Measurements from ENCODE around the gene ETS2.

DNA sequence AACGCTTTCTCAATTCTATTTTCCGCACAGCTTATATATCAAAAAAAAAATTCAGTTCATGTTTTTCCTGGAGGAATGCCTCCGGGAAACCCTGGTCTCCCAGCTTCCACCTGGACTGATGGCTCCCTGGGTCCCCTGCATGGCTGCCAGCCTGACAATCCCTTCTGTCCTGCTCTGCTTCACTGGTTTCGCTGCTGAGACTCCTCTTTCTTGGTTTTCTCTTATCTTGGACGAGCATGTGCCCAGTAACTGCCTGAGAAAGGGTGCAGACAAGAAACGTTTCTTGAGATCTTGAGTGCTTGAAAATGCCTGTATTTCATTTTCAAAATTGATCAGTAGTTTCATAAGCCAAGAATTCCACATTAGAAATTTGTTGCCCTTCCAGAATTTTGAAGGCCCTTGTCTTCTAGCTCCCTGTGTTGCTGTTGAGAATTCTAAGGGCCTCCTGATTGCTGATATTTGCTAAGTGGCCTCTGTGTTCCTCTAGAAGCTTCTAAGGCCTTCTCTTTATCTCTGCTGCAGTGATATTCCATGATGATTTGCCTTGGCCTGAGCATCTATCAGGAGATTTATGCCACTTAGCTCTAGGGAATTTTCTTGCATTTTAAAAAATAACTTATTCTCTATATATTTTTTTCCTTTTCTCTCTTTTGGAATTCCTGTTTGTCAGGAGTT, 44.7 kb downstream of the ETS2 start:
- TF ChIP-seq, protein P1, sequence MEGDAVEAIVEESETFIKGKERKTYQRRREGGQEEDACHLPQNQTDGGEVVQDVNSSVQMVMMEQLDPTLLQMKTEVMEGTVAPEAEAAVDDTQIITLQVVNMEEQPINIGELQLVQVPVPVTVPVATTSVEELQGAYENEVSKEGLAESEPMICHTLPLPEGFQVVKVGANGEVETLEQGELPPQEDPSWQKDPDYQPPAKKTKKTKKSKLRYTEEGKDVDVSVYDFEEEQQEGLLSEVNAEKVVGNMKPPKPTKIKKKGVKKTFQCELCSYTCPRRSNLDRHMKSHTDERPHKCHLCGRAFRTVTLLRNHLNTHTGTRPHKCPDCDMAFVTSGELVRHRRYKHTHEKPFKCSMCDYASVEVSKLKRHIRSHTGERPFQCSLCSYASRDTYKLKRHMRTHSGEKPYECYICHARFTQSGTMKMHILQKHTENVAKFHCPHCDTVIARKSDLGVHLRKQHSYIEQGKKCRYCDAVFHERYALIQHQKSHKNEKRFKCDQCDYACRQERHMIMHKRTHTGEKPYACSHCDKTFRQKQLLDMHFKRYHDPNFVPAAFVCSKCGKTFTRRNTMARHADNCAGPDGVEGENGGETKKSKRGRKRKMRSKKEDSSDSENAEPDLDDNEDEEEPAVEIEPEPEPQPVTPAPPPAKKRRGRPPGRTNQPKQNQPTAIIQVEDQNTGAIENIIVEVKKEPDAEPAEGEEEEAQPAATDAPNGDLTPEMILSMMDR (optimal IDR thresholded peaks at IDR 0.05 in 1 of 3, IDR thresholded peaks at IDR 0.05 in 1 of 3, conservative IDR thresholded peaks at IDR 0.05 in 1 of 3; ENCODE audit: extremely low read depth in 1 of 3, insufficient read depth in 2 of 3, low read length in 3 of 3) = no peak
- TF ChIP-seq EZH2 (IDR thresholded peaks at IDR 0.05; ENCODE audit: low read length) = no peak
